Ishikawa (cell line): ENCODE results near the gene PRSS33.

ENCODE experiments used
- CEBPB ChIP-seq: IDR thresholded peaks from 2 replicates; pipeline ENCODE4 v1.6.1; 2012
- CREB1 ChIP-seq: IDR thresholded peaks from 2 replicates; pipeline ENCODE4 v1.6.1; 2012; ENCODE audit warnings: low read depth
- EGR1 ChIP-seq: IDR thresholded peaks from 2 replicates; pipeline ENCODE4 v1.6.1; 2012
- EP300 ChIP-seq: IDR thresholded peaks from 2 replicates; pipeline ENCODE4 v1.6.1; 2012; ENCODE audit warnings: borderline replicate concordance
- FOXM1 ChIP-seq: IDR thresholded peaks from 2 replicates; pipeline ENCODE4 v1.6.1; 2012; ENCODE audit warnings: low read depth, borderline replicate concordance
- NFIC ChIP-seq: IDR thresholded peaks from 2 replicates; pipeline ENCODE4 v1.6.1; 2012
- RAD21 ChIP-seq: IDR thresholded peaks from 2 replicates; pipeline ENCODE4 v1.6.1; 2012; ENCODE audit warnings: low read depth
- TAF1 ChIP-seq: IDR thresholded peaks from 2 replicates; pipeline ENCODE4 v1.6.1; 2012; ENCODE audit warnings: low read depth, mild to moderate bottlenecking
- TCF12 ChIP-seq: IDR thresholded peaks from 2 replicates; pipeline ENCODE4 v1.6.1; 2012; ENCODE audit warnings: low read depth
- TEAD4 ChIP-seq: IDR thresholded peaks from 2 replicates; pipeline ENCODE4 v1.6.1; 2012
- YY1 ChIP-seq: IDR thresholded peaks from 2 replicates; pipeline ENCODE4 v1.6.1; 2012; ENCODE audit warnings: low read depth
- ZBTB7A ChIP-seq: IDR thresholded peaks from 2 replicates; pipeline ENCODE4 v1.6.1; 2012; ENCODE audit warnings: low read depth
- TF ChIP-seq, protein P1 (sequence below): IDR thresholded peaks from 2 replicates; pipeline ENCODE4 v1.6.1; 2012
- TF ChIP-seq, protein P2 (sequence below): IDR thresholded peaks from 2 replicates; pipeline ENCODE4 v1.6.1; 2012
- TF ChIP-seq, protein P3 (sequence below): IDR thresholded peaks from 2 replicates; pipeline ENCODE4 v1.6.1; 2012; ENCODE audit warnings: low read depth, mild to moderate bottlenecking

Gene PRSS33

DNA sequence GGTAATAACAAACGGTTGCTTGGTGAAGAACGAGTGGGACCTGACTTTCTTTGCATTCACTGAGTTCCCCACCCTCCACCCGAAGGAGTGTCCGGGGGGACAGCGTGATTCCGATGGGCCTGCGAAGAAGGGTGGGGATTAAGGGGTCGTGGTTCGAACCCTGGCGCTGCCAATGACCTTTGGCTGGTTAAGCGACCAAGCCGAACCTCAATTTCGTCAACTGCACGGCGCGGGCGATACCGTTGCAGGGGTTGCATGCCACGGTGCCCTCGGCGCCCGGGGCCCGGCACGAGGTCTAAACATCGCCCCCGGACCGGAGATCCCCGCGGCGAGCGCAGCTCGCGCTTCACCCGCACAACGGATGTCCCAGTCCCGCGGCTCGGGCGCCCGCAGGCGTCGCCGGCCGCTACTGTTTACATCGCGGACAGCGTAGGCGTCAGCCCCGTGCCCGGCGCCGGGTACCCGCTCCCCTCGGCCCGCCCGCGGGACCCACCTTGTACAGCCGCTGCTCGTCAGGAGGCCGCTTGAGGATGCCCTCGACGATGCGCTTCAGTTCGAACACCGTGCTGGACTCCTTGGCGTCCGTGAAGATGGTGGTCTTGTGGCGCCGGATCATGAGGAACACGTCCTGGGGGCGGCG lies 10.7 kb downstream of the PRSS33 start:
- TF ChIP-seq, protein P1, sequence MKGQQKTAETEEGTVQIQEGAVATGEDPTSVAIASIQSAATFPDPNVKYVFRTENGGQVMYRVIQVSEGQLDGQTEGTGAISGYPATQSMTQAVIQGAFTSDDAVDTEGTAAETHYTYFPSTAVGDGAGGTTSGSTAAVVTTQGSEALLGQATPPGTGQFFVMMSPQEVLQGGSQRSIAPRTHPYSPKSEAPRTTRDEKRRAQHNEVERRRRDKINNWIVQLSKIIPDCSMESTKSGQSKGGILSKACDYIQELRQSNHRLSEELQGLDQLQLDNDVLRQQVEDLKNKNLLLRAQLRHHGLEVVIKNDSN, result no peak
- no peak for TF ChIP-seq EGR1
- TF ChIP-seq, protein P2, sequence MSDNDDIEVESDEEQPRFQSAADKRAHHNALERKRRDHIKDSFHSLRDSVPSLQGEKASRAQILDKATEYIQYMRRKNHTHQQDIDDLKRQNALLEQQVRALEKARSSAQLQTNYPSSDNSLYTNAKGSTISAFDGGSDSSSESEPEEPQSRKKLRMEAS, result peak; percentile 1; the same call in 1 of the 2 replicates
- no peak for TF ChIP-seq NFIC
- TF ChIP-seq FOXM1, result no peak
- no peak for TF ChIP-seq TAF1
- no peak for TF ChIP-seq CREB1

DNA sequence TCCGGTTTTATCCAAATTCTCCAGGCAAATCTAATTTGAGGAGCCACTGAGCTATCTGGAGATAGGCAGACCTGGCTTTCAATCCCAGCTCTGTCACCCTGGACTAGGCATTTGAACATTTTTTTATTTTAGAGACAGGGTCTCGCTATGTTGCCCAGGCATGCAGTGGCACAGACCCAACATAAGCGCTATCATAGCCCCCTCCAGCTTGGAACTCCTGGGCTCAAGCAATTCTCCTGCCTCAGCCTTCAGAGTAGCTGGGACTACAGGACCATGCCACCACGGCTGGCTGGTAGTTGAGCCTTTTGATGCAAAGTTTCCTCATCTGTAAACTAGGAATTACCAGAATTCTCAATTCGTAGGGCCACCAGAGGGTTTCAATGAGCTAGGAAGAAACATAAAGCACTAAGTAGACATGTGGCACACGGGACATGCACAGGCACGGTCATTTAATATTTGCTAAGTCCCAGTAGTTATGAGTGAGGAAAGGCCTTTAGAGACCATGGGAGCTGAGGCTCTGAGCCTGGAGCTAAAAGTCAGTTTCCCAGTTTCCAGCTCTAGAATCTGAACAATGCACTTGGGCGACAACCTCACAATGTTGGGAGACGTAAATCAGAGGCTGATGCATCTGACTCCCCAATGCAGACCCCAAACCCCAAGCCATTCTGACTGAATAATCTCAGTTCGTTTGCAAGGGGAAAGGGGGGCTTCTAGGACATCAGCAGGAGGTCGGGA lies 11.4 kb downstream of the PRSS33 start:
- no peak for TF ChIP-seq EP300
- no peak for TF ChIP-seq FOXM1
- TF ChIP-seq TEAD4, result no peak

DNA sequence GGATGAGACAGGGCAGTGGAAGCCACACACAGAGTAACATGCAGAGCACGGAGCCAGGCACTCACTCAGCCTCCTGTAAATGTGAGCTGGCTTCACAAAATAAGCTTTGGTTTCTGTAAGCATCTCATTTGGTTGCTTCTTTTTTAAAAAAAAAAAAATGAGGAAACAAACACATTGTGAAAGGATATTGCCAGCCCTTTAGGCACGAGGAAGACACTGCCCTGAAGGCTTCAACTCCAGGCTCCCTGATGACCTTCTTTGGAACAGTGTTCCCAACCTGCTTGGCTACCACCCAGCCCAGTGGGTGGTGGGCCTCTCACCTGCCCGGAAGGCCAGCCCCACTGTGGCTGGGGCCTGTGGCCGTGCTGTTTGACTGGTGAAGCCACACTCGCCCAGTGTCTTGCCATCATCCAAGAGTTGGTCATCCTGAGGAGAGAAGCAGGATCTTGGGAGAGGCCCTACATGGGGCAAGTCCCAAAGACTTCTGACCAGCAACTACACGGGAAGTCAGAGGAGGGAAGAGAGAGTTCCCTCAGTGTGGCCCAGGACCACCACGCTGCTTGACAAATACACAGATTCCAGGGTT lies 12.1 kb downstream of the PRSS33 start:
- TF ChIP-seq TAF1 (no peak), NFIC (no peak), CEBPB (no peak), EGR1 (no peak), CREB1 (no peak), TCF12 (no peak), TEAD4 (no peak), YY1 (no peak), ZBTB7A (no peak), EP300 (no peak), RAD21 (no peak), FOXM1 (no peak)
- TF ChIP-seq, protein P1, result no peak
- TF ChIP-seq, protein P3, sequence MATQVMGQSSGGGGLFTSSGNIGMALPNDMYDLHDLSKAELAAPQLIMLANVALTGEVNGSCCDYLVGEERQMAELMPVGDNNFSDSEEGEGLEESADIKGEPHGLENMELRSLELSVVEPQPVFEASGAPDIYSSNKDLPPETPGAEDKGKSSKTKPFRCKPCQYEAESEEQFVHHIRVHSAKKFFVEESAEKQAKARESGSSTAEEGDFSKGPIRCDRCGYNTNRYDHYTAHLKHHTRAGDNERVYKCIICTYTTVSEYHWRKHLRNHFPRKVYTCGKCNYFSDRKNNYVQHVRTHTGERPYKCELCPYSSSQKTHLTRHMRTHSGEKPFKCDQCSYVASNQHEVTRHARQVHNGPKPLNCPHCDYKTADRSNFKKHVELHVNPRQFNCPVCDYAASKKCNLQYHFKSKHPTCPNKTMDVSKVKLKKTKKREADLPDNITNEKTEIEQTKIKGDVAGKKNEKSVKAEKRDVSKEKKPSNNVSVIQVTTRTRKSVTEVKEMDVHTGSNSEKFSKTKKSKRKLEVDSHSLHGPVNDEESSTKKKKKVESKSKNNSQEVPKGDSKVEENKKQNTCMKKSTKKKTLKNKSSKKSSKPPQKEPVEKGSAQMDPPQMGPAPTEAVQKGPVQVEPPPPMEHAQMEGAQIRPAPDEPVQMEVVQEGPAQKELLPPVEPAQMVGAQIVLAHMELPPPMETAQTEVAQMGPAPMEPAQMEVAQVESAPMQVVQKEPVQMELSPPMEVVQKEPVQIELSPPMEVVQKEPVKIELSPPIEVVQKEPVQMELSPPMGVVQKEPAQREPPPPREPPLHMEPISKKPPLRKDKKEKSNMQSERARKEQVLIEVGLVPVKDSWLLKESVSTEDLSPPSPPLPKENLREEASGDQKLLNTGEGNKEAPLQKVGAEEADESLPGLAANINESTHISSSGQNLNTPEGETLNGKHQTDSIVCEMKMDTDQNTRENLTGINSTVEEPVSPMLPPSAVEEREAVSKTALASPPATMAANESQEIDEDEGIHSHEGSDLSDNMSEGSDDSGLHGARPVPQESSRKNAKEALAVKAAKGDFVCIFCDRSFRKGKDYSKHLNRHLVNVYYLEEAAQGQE, result no peak
- TF ChIP-seq, protein P2, result no peak

DNA sequence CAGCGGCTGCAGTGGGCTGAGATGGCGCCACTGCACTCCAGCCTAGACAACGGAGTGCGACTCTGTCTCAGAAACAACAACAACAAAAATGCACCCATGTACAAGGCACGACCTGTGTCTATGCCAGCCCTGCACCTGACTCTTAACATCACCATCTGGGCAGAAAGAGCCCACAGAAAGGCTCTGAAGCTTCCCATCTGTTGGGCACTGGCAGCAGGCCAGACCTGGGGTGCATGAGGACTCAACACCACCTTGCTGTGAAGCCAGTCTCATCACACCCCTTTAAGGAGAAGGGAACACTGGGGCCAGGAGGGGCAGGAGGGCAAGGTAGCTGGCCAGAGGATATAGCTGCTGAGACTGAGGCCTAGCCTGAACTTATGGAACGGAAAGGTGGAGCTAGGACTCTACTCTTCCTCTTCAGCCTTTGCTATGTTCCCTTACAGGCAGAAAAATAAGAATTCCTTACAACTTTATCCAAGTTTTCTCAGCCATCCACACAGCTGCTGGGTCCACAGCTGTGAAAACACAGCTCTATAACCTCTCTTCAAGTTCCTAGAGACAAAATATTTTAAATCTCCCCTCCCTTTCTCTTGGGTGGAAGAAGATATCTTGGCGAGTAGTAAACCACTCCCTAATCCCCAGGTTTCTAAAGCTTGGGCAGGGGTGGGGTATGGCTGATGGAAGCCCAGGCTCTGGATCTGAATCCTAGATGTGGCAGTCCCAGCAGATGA lies 13.0 kb downstream of the PRSS33 start:
- TF ChIP-seq, protein P3, result no peak
- TF ChIP-seq CEBPB, result no peak

DNA sequence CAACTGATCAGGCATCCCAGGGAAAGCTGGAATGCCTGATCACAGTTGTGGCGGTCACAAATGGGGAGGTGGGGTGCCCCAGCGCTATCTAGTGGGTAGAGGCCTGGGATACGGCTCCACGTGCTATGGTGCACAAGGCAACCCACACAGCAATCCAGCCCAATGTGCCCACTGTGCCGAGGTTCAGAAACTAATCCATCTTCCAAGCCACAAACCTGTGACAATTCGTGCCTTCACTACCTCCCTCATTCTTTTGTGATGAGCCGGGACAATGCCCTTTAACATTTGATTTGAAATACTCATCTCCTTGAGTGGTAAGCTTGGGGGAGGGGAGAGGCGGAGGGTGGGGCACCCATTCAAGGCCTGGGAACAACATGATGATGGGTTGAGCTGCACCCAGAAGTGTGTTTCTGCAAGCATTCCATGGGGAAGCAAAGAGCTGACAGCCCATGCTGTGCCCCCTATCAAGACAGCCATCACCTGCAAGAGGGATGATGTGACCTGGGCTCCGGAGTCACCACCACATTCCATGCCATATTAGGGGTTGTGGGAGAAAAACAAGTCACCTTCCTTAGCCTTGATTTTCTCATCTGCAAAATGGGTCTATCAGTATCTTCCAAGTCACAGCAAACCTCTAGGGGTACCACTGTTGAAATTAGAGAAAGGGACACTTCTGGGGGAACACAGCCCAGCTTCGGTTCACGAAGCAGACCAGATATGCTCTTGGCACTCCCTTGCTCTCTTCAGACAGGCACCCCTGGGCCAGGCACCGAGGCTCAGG lies 14.0 kb downstream of the PRSS33 start:
- TF ChIP-seq RAD21, result no peak
- no peak for TF ChIP-seq FOXM1
- no peak for TF ChIP-seq YY1
- TF ChIP-seq, protein P1, result no peak
- TF ChIP-seq, protein P3, result no peak
- no peak for TF ChIP-seq CREB1
- TF ChIP-seq, protein P2, result no peak
- TF ChIP-seq ZBTB7A, result no peak
- TF ChIP-seq NFIC, result no peak
- no peak for TF ChIP-seq EP300
- no peak for TF ChIP-seq EGR1
- no peak for TF ChIP-seq TEAD4
- no peak for TF ChIP-seq TAF1
- no peak for TF ChIP-seq CEBPB
- TF ChIP-seq TCF12, result no peak
